GM10248 (cell line): ENCODE data around the gene RASSF5.

Experiments used
- CTCF ChIA-PET: fragments of 300-600 bp; sonication (Branson Sonifier 250); formaldehyde crosslinking; extraction: SDS; loops from one replicate; lab custom pipeline; 2021; ENCODE audit warnings: antibody characterized with exemption; lab: Yijun Ruan, JAX
- POLR2A ChIA-PET: fragments of 350-650 bp; sonication (Branson Sonifier 250); formaldehyde crosslinking; extraction: SDS; loops from one replicate; lab custom pipeline; 2020; ENCODE audit warnings: antibody characterized with exemption; lab: Yijun Ruan, JAX
- DNase-seq: peaks from one replicate; pipeline ENCODE4 v3.0.0; 2012; ENCODE audit errors: extremely low spot score
- CTCF ChIP-seq: IDR thresholded peaks from 2 replicates; pipeline ENCODE4 v1.5.1; 2012; ENCODE audit warnings: mild to moderate bottlenecking, low read depth; ENCODE audit errors: extremely low read depth, missing control alignments, control extremely low read depth

Gene RASSF5

GRCh38 chr1:206568779-206569352, 61.5 kb downstream of the RASSF5 start:
- TF ChIP-seq CTCF: no peak
- POLR2A ChIA-PET: no interaction called here
- CTCF ChIA-PET: interaction anchor here (1.0 to 21.1 kb wide), 11 partner anchors 9 to 98 kb away, joined by 3 to 290 read pairs (median 4); partner anchors contain the start of gene EIF2D
- no peak for DNase-seq

GRCh38 chr1:206569556-206569955, 62.2 kb downstream of the RASSF5 start:
- DNase-seq: no peak
- TF ChIP-seq CTCF: no peak
- POLR2A ChIA-PET: no interaction called here
- CTCF ChIA-PET: interaction anchor here (1.0 to 21.1 kb wide), 7 partner anchors 8 to 90 kb away, joined by 3 to 290 read pairs (median 8); partner anchors contain the start of gene EIF2D

GRCh38 chr1:206570529-206570928, 63.2 kb downstream of the RASSF5 start:
- CTCF ChIA-PET: interaction anchor here (0.7 to 21.1 kb wide), 2 partner anchors 19 to 28 kb away, joined by 3 to 290 read pairs; no protein-coding TSS in a partner anchor
- no peak for TF ChIP-seq CTCF
- DNase-seq: no peak
- POLR2A ChIA-PET: no interaction called here

GRCh38 chr1:206572835-206573234, 65.5 kb downstream of the RASSF5 start:
- no peak for TF ChIP-seq CTCF
- no peak for DNase-seq
- CTCF ChIA-PET: interaction anchor here (1.2 to 15.2 kb wide), 4 partner anchors 9 to 27 kb away, joined by 3 to 191 read pairs (median 103); no protein-coding TSS in a partner anchor
- POLR2A ChIA-PET: no interaction called here

- ChIA-PET CTCF (interaction anchor here (4.0 to 15.2 kb wide), 3 partner anchors 10 to 27 kb away, joined by 19 to 191 read pairs (median 187); no protein-coding TSS in a partner anchor), POLR2A (no interaction called here)
- no peak for TF ChIP-seq CTCF
- DNase-seq: no peak
Measured at GRCh38 chr1:206573319-206573718, 66.0 kb downstream of the RASSF5 start.

- no peak for DNase-seq
- TF ChIP-seq CTCF: no peak
- ChIA-PET POLR2A (no interaction called here), CTCF (interaction anchor here (4.0 to 15.2 kb wide), 3 partner anchors 10 to 28 kb away, joined by 19 to 191 read pairs (median 187); no protein-coding TSS in a partner anchor)
Measured at GRCh38 chr1:206573762-206574161, 66.4 kb downstream of the RASSF5 start.
